OCI-LY1 (cell line): Measurements from ENCODE around the gene CHAT.

Experiments
- H2AFZ ChIP-seq: fragments of 200-600 bp; sonication (generic), shearing (Covaris generic); 2 replicates; pipeline ENCODE4 v1.6.0; 2014; ENCODE audit warnings: antibody characterized with exemption, mild to moderate bottlenecking, low read length
- H3F3A ChIP-seq: fragments of 200-600 bp; sonication (generic), shearing (Covaris generic); 2 replicates; pipeline ENCODE4 v1.6.0; 2014; ENCODE audit warnings: mild to moderate bottlenecking, antibody characterized with exemption, low read length, moderate library complexity; ENCODE audit not compliant: insufficient read depth
- H3K27ac ChIP-seq: fragments of 200-600 bp; sonication (generic); 2 replicates; pipeline ENCODE4 v1.5.1; 2014; ENCODE audit warnings: low read length, mixed run types, mild to moderate bottlenecking, low read depth; ENCODE audit not compliant: poor library complexity, severe bottlenecking
- H3K27me3 ChIP-seq: fragments of 200-600 bp; sonication (generic); 2 replicates; pipeline ENCODE4 v1.6.0; 2014; ENCODE audit warnings: antibody characterized with exemption, mild to moderate bottlenecking, low read length, moderate library complexity; ENCODE audit not compliant: insufficient read depth
- H3K36me3 ChIP-seq: fragments of 200-600 bp; sonication (generic); 2 replicates; pipeline ENCODE4 v1.6.1; 2014; ENCODE audit warnings: mild to moderate bottlenecking, antibody characterized with exemption, low read length, moderate library complexity, mixed read lengths; ENCODE audit not compliant: insufficient read depth
- H3K4me1 ChIP-seq: fragments of 200-600 bp; sonication (generic); 2 replicates; pipeline ENCODE4 v1.5.1; 2014; ENCODE audit warnings: mild to moderate bottlenecking, low read length, moderate library complexity; ENCODE audit not compliant: insufficient read depth, severe bottlenecking
- H3K4me2 ChIP-seq: fragments of 200-600 bp; sonication (generic), shearing (Covaris generic); 2 replicates; pipeline ENCODE4 v1.6.1; 2014; ENCODE audit warnings: low read length
- H3K4me3 ChIP-seq: fragments of 200-600 bp; sonication (generic); 2 replicates; pipeline ENCODE4 v1.5.1; 2014; ENCODE audit warnings: low read length, low read depth, mild to moderate bottlenecking, mixed read lengths; ENCODE audit not compliant: poor library complexity, severe bottlenecking
- H3K79me2 ChIP-seq: fragments of 200-600 bp; shearing (Covaris generic); 2 replicates; pipeline ENCODE4 v1.6.1; 2016; ENCODE audit warnings: mixed run types, low read length, mixed read lengths; ENCODE audit not compliant: insufficient read depth
- H3K9ac ChIP-seq: fragments of 200-600 bp; sonication (generic), shearing (Covaris generic); 2 replicates; pipeline ENCODE4 v1.6.1; 2014; ENCODE audit warnings: mild to moderate bottlenecking, low read length, mixed read lengths
- H3K9me2 ChIP-seq: fragments of 200-600 bp; sonication (generic), shearing (Covaris generic); 2 replicates; pipeline ENCODE4 v1.6.1; 2014; ENCODE audit warnings: low read depth, mild to moderate bottlenecking, low read length, mixed read lengths
- H3K9me3 ChIP-seq: fragments of 200-600 bp; shearing (Covaris generic); 2 replicates; pipeline ENCODE4 v1.6.1; 2014; ENCODE audit warnings: low read length, mixed read lengths
- H4K20me1 ChIP-seq: fragments of 200-600 bp; sonication (generic), shearing (Covaris generic); 2 replicates; pipeline ENCODE4 v1.6.0; 2016; ENCODE audit warnings: mild to moderate bottlenecking, low read length; ENCODE audit not compliant: insufficient read depth
- EZH2 ChIP-seq: fragments of 200-600 bp; sonication (generic), shearing (Covaris generic); IDR thresholded peaks from 2 replicates; pipeline ENCODE4 v1.8.0; 2017; ENCODE audit warnings: borderline replicate concordance, mixed run types, mild to moderate bottlenecking, antibody characterized with exemption, low read length, moderate library complexity, mixed read lengths
- TF ChIP-seq, protein P1 (sequence below): fragments of 200-600 bp; sonication (generic), shearing (Covaris generic); IDR thresholded peaks from 2 replicates; pipeline ENCODE4 v1.5.1; 2017; ENCODE audit warnings: mild to moderate bottlenecking, antibody characterized with exemption, low read length, moderate library complexity, mixed read lengths

Gene CHAT

DNA sequence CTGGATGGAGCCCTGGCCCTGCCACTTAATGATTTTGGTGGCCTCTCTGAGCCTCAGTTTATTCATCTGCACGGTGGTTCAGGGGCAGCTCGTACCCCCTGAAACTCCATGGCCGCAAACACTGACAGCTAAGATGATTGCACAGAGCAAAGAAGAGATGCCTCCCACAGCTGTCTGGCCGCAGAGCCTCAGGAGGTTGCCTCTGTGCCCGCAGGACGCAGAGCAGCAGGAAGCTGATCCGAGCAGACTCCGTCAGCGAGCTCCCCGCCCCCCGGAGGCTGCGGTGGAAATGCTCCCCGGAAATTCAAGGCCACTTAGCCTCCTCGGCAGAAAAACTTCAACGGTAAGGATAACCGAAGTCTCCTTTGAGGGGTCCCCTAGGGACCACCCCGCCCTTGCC is 35.5 kb downstream of the CHAT start:
- Histone ChIP-seq H3K27ac (no peak overlapping the region), H3F3A (no peaks in the 10 kb centered on the region), H3K36me3 (no peaks in the 10 kb centered on the region), H3K4me2 (no peak overlapping the region), H3K79me2 (no peaks in the 10 kb centered on the region), H3K4me1 (peaks cover 5% of the 10 kb centered on the region), H3K4me3 (no peak overlapping the region), H4K20me1 (no peaks in the 10 kb centered on the region), H3K9me2 (no peaks in the 10 kb centered on the region), H2AFZ (no peak overlapping the region), H3K27me3 (no peaks in the 10 kb centered on the region), H3K9ac (no peak overlapping the region), H3K9me3 (no peaks in the 10 kb centered on the region)
- TF ChIP-seq, protein P1, sequence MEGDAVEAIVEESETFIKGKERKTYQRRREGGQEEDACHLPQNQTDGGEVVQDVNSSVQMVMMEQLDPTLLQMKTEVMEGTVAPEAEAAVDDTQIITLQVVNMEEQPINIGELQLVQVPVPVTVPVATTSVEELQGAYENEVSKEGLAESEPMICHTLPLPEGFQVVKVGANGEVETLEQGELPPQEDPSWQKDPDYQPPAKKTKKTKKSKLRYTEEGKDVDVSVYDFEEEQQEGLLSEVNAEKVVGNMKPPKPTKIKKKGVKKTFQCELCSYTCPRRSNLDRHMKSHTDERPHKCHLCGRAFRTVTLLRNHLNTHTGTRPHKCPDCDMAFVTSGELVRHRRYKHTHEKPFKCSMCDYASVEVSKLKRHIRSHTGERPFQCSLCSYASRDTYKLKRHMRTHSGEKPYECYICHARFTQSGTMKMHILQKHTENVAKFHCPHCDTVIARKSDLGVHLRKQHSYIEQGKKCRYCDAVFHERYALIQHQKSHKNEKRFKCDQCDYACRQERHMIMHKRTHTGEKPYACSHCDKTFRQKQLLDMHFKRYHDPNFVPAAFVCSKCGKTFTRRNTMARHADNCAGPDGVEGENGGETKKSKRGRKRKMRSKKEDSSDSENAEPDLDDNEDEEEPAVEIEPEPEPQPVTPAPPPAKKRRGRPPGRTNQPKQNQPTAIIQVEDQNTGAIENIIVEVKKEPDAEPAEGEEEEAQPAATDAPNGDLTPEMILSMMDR: no peak
- TF ChIP-seq EZH2: no peak

DNA sequence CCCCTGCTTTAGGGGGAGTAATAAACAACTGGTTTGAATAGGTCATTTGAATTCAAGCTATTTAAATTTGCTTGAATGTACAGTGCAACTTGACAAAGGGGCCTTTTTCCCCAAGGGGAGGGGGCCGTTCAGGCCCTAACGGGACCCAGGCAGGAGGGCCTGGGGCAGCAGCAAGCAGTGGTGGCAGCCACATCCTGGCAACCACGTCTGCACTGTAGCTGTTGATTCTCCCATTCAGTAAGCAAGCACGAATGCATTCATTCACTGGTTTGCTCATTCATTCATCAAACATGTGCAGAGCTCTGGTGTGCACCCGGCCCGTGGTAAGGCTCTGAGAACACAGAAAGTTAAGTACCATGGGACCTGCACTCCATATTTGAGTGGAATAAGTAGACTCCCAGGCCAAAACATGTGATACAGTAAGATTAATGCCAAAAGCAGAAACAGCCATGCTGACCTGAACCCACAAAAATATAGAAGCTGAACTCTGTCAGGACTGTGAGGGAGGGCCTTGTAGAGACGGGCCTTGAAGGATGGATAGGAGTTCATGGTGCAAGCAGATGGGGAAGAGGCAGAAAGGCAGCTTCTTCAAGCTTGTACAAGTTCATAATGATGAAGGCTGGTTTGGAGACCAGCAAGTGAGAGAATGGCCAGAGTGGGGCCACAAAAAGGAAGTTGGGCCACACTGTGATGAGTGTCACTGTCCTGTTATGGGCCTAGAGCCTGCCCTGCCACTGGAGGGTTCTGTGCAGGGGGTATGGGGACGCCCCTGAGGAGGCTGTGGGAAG is 36.3 kb downstream of the CHAT start:
- Histone ChIP-seq H3K36me3 (no peaks in the 10 kb centered on the region), H3K4me1 (peaks cover 5% of the 10 kb centered on the region), H3K9me2 (no peaks in the 10 kb centered on the region), H3K27me3 (no peaks in the 10 kb centered on the region), H3K9ac (no peak overlapping the region), H3F3A (no peaks in the 10 kb centered on the region), H3K4me3 (no peak overlapping the region), H3K9me3 (no peaks in the 10 kb centered on the region), H3K4me2 (no peak overlapping the region), H2AFZ (no peak overlapping the region), H3K79me2 (no peaks in the 10 kb centered on the region), H4K20me1 (no peaks in the 10 kb centered on the region), H3K27ac (no peak overlapping the region)
- TF ChIP-seq EZH2: no peak
- TF ChIP-seq, protein P1: no peak

DNA sequence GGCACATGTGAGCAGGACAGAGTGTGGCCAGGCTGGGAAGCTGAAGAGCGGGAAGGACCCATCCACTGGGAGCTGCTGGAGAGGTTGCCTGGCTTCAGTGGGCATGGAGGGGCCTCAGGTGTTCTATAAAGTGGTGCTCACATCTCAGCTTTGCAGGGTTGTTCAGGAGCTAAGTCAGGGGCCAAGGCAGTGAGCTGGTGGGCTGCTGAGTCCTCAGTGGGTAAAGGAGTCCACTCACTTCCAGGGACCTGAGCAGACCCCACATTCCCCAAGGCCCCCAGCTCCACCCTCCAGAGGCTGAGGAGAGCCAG is 36.8 kb downstream of the CHAT start:
- Histone ChIP-seq H3K9me3 (no peaks in the 10 kb centered on the region), H3K79me2 (no peaks in the 10 kb centered on the region), H3K27ac (no peak overlapping the region), H3K4me2 (no peak overlapping the region), H3K36me3 (no peaks in the 10 kb centered on the region), H3K4me3 (no peak overlapping the region), H3F3A (no peaks in the 10 kb centered on the region), H3K9ac (no peak overlapping the region), H3K4me1 (peaks cover 5% of the 10 kb centered on the region), H2AFZ (no peak overlapping the region), H3K9me2 (no peaks in the 10 kb centered on the region), H4K20me1 (no peaks in the 10 kb centered on the region), H3K27me3 (no peaks in the 10 kb centered on the region)
- no peak for TF ChIP-seq EZH2
